Muscle of leg (tissue), 11 donors: Measurements from ENCODE around the gene DTNB. TPM values are rescaled to one million over a fixed set of nuclear protein-coding genes. Genes with fewer than 3 reads are reported as not detected.
A peak's percentile ranks its signal among the peaks of the same experiment; 100 is the strongest.

Experiments used
- DNase-seq: peaks from one replicate; pipeline ENCODE4 v3.0.0; 2013
- H3K27ac ChIP-seq: one replicate; pipeline ENCODE4 v1.5.1; 2013; ENCODE audit warnings: mild to moderate bottlenecking, low read length, control low read depth
- H3K27me3 ChIP-seq: one replicate; pipeline ENCODE4 v1.6.1; 2013; ENCODE audit warnings: low read length; ENCODE audit not compliant: control insufficient read depth, insufficient read depth
- H3K36me3 ChIP-seq: one replicate; pipeline ENCODE4 v1.6.1; 2013; ENCODE audit warnings: low read length; ENCODE audit not compliant: control insufficient read depth, insufficient read depth
- H3K4me1 ChIP-seq: one replicate; pipeline ENCODE4 v1.6.1; 2013; ENCODE audit warnings: low read length; ENCODE audit not compliant: control insufficient read depth, insufficient read depth
- H3K4me3 ChIP-seq: one replicate; pipeline ENCODE4 v1.5.1; 2013; ENCODE audit warnings: low read length, control low read depth
- H3K9me3 ChIP-seq: replicated peaks from 2 replicates; pipeline ENCODE4 v1.6.1; 2013; ENCODE audit warnings: low read depth, low read length; ENCODE audit not compliant: control insufficient read depth
- WGBS: methylation state at CpG from one replicate; pipeline ENCODE4 v1.1.5; 2013; ENCODE audit warnings: missing lambda C conversion rate; ENCODE audit not compliant: insufficient coverage; 5-methylcytosine and 5-hydroxymethylcytosine counted together
- polyA plus RNA-seq, 8 donors: library from polyadenylated mRNA; unstranded; fragments of 120-200 nt; gene quantifications; one replicate each; pipeline versions ENCODE4 v1.2.1 to v1.2.3, GENCODE V29; 2013; ENCODE audit warnings: inconsistent platforms in 1 of 8, low replicate concordance in 1 of 8; ENCODE audit not compliant: insufficient read length in 8 of 8, insufficient read depth in 1 of 8
- total RNA-seq: library from RNA; stranded (reverse); fragments of 120-200 nt; gene quantifications from one replicate; pipeline ENCODE4 v1.2.4, GENCODE V29; 2013

The DTNB gene
- total and polyA plus RNA-seq, 9 donors, result 3.7 to 6.7 (median 5.3) TPM

- H3K9me3 ChIP-seq, result no peaks in the 10 kb centered on the region
- WGBS, result 93% methylated on average over 15 of the region's 17 CpGs
- no peak overlapping the region for H3K4me3 ChIP-seq
- DNase-seq, result no peak
- no peaks in the 10 kb centered on the region for H3K4me1 ChIP-seq
- H3K27me3 ChIP-seq, result no peaks in the 10 kb centered on the region
- H3K27ac ChIP-seq, result no peak overlapping the region
- no peaks in the 10 kb centered on the region for H3K36me3 ChIP-seq
These were observed 285.4 kb downstream of the DTNB start for GRCh38 chr2:25387876-25388449.

- Histone ChIP-seq H3K9me3 (no peaks in the 10 kb centered on the region), H3K4me3 (no peak overlapping the region), H3K36me3 (no peaks in the 10 kb centered on the region), H3K4me1 (no peaks in the 10 kb centered on the region), H3K27ac (no peak overlapping the region), H3K27me3 (no peaks in the 10 kb centered on the region)
- DNase-seq, result no peak
- WGBS, result 92% methylated on average over 17 of the region's 19 CpGs
These were observed 286.2 kb downstream of the DTNB start for GRCh38 chr2:25386971-25387875.

GRCh38 chr2:25385910-25386309, 287.5 kb downstream of the DTNB start:
- Histone ChIP-seq H3K27ac (no peak overlapping the region), H3K27me3 (no peaks in the 10 kb centered on the region), H3K4me3 (no peak overlapping the region), H3K4me1 (peaks cover 12% of the 10 kb centered on the region), H3K9me3 (no peaks in the 10 kb centered on the region), H3K36me3 (no peaks in the 10 kb centered on the region)
- no peak for DNase-seq
- WGBS, result 68% methylated on average over 6 of the region's 8 CpGs

GRCh38 chr2:25383806-25384205, 289.6 kb downstream of the DTNB start:
- DNase-seq, result no peak
- H3K9me3 ChIP-seq, result no peaks in the 10 kb centered on the region
- H3K27ac ChIP-seq, result no peak overlapping the region
- H3K36me3 ChIP-seq, result no peaks in the 10 kb centered on the region
- H3K27me3 ChIP-seq, result peaks cover under 1% of the 10 kb centered on the region
- H3K4me1 ChIP-seq, result peaks cover 25% of the 10 kb centered on the region
- no peak overlapping the region for H3K4me3 ChIP-seq
- WGBS, result 97% methylated on average over 8 of the region's 9 CpGs

GRCh38 chr2:25381502-25381901, 291.9 kb downstream of the DTNB start:
- peaks cover 42% of the 10 kb centered on the region for H3K4me1 ChIP-seq
- DNase-seq, result no peak
- no peak overlapping the region for H3K4me3 ChIP-seq
- no peaks in the 10 kb centered on the region for H3K36me3 ChIP-seq
- WGBS, result 47% methylated on average over 6 of the region's 7 CpGs
- peaks cover 3% of the 10 kb centered on the region for H3K27me3 ChIP-seq
- no peak overlapping the region for H3K27ac ChIP-seq
- no peaks in the 10 kb centered on the region for H3K9me3 ChIP-seq

- H3K9me3 ChIP-seq, result no peaks in the 10 kb centered on the region
- H3K27me3 ChIP-seq, result peaks cover 3% of the 10 kb centered on the region
- no peaks in the 10 kb centered on the region for H3K36me3 ChIP-seq
- peak overlapping the region; percentile 66 for H3K27ac ChIP-seq
- H3K4me1 ChIP-seq, result peaks cover 47% of the 10 kb centered on the region
- no peak overlapping the region for H3K4me3 ChIP-seq
- DNase-seq, result peak; percentile 84
- WGBS, result 53% methylated on average over 8 of the region's 12 CpGs
These were observed 292.6 kb downstream of the DTNB start for GRCh38 chr2:25380586-25381375.

- Histone ChIP-seq H3K27me3 (peaks cover 3% of the 10 kb centered on the region), H3K4me1 (peaks cover 47% of the 10 kb centered on the region), H3K36me3 (no peaks in the 10 kb centered on the region), H3K9me3 (no peaks in the 10 kb centered on the region), H3K27ac (no peak overlapping the region), H3K4me3 (no peak overlapping the region)
- DNase-seq, result no peak
- 82% methylated on average over 2 of the region's 5 CpGs for WGBS
These were observed 293.4 kb downstream of the DTNB start for GRCh38 chr2:25380023-25380422.

- Histone ChIP-seq H3K4me3 (no peak overlapping the region), H3K27me3 (peaks cover 3% of the 10 kb centered on the region), H3K27ac (no peak overlapping the region), H3K9me3 (no peaks in the 10 kb centered on the region), H3K36me3 (no peaks in the 10 kb centered on the region), H3K4me1 (peaks cover 47% of the 10 kb centered on the region)
- DNase-seq, result no peak
- WGBS, result 46% methylated on average over 6 of the region's 6 CpGs
These were observed 293.8 kb downstream of the DTNB start for GRCh38 chr2:25379535-25379934.

- peaks cover 49% of the 10 kb centered on the region for H3K4me1 ChIP-seq
- no peak for DNase-seq
- H3K36me3 ChIP-seq, result no peaks in the 10 kb centered on the region
- H3K27ac ChIP-seq, result no peak overlapping the region
- no peaks in the 10 kb centered on the region for H3K9me3 ChIP-seq
- WGBS, result 91% methylated on average over 8 of the region's 10 CpGs
- H3K27me3 ChIP-seq, result peaks cover 3% of the 10 kb centered on the region
- H3K4me3 ChIP-seq, result no peak overlapping the region
These were observed 294.5 kb downstream of the DTNB start for GRCh38 chr2:25378731-25379490.
